ENCODE data around the gene PTK6. TPM values are rescaled to one million over a fixed set of nuclear protein-coding genes. Genes with fewer than 3 reads are reported as not detected.

Gene PTK6
- total RNA-seq, 4 donors from 2014 or later, result 90.5 to 147 (median 103) TPM

GRCh38 chr20:63499338-63499969 lies 37.7 kb downstream of the PTK6 start:
- in situ Hi-C loops (cut with MboI; ENCODE audit: low pct_ligation_motif_present in 1 of 4, low pct_unique_long_range_greater_than_20kb in 1 of 4, low sequenced_read_pairs in 3 of 4), result no loop called here
- no peak for DNase-seq
- peaks cover 0 to 19% (median 13%) of the 10 kb centered on the region in 4 donors for H3K4me1 ChIP-seq
- no peaks in the 10 kb centered on the region for H3K36me3 ChIP-seq
- 22% methylated on average over 29 of the region's 48 CpGs; no CpG with 5 or more reads in 1 of the 2 donors for WGBS, 2 donors (ENCODE audit: low coverage in 1 of 2)
- no peak overlapping the region for H3K27ac ChIP-seq
- intact Hi-C loops (cut with DNase I; ENCODE audit: low total_unique reads), result no loop called here
- H3K4me3 ChIP-seq, result peak overlapping the region in 3 of 4 donors; percentile 19 to 44 (median 29)
- no peak for TF ChIP-seq POLR2AphosphoS5 (IDR thresholded peaks at IDR 0.05)
- no peak for TF ChIP-seq POLR2A (IDR thresholded peaks at IDR 0.05)
- no peak for TF ChIP-seq EP300 (IDR thresholded peaks at IDR 0.05; ENCODE audit: low read depth)
- no peak for TF ChIP-seq CTCF (IDR thresholded peaks at IDR 0.05)
- no peaks in the 10 kb centered on the region for H3K9me3 ChIP-seq
- H3K27me3 ChIP-seq, result peaks cover 80% of the 10 kb centered on the region

DNA sequence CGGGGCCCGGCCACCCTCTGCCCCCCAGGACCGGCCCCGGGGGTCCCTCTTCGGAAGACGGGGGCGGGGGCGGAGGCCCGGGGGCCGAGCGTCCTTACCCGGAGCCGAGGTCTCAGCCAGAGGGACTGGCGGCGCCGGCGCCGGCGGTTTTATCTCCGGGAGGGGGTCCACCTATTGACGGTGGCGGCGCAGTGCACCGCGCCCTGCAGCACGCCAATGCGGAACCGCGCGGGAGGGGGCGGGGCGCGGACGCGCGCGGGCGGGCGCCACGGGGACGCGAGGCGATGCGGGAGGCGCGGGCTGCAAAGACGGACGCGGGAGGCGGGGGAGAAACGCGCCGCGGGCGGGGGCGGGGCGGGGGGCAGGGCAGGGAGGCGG lies 38.2 kb downstream of the PTK6 start, which contains the start of gene EEF1A2:
EEF1A2 (minus strand) TSS at position 124 of the 378 bp plus-strand sequence. CDS start 1,320 bp downstream, outside the sequence.
- H3K36me3 ChIP-seq, result no peaks in the 10 kb centered on the region
- H3K27me3 ChIP-seq, result peaks cover 80% of the 10 kb centered on the region
- 1% methylated on average over 19 of the region's 58 CpGs; no CpG with 5 or more reads in 1 of the 2 donors for WGBS, 2 donors (ENCODE audit: low coverage in 1 of 2)
- H3K27ac ChIP-seq, result no peak within 1 kb of the TSS
- H3K9me3 ChIP-seq, result no peaks in the 10 kb centered on the region
- TF ChIP-seq CTCF (IDR thresholded peaks at IDR 0.05), result no peak
- no peak for TF ChIP-seq EP300 (IDR thresholded peaks at IDR 0.05; ENCODE audit: low read depth)
- no peak for TF ChIP-seq POLR2A (IDR thresholded peaks at IDR 0.05)
- no peak for TF ChIP-seq POLR2AphosphoS5 (IDR thresholded peaks at IDR 0.05)
- peaks cover 0 to 19% (median 13%) of the 10 kb centered on the region in 4 donors for H3K4me1 ChIP-seq
- in situ Hi-C loops (cut with MboI; ENCODE audit: low pct_ligation_motif_present in 1 of 4, low pct_unique_long_range_greater_than_20kb in 1 of 4, low sequenced_read_pairs in 3 of 4) (no loop called here), intact Hi-C loops (cut with DNase I; ENCODE audit: low total_unique reads) (no loop called here)
- no peak for DNase-seq
- H3K4me3 ChIP-seq, result peak within 1 kb of the TSS in 3 of 4 donors; percentile 19 to 44 (median 29)

GRCh38 chr20:63497946-63498935 lies 38.9 kb downstream of the PTK6 start:
- no peak for DNase-seq
- Histone ChIP-seq H3K36me3 (no peaks in the 10 kb centered on the region), H3K9me3 (no peaks in the 10 kb centered on the region), H3K27me3 (peaks cover 73% of the 10 kb centered on the region), H3K4me1 (peaks cover 0 to 19% (median 13%) of the 10 kb centered on the region in 4 donors), H3K27ac (no peak overlapping the region), H3K4me3 (peak overlapping the region in 2 of 4 donors; percentile 29 to 44)
- no peak for TF ChIP-seq POLR2AphosphoS5 (IDR thresholded peaks at IDR 0.05)
- TF ChIP-seq POLR2A (IDR thresholded peaks at IDR 0.05), result no peak
- TF ChIP-seq CTCF (IDR thresholded peaks at IDR 0.05), result no peak
- TF ChIP-seq EP300 (IDR thresholded peaks at IDR 0.05; ENCODE audit: low read depth), result no peak
- WGBS, 2 donors (ENCODE audit: low coverage in 1 of 2), result 10% methylated on average over 34 of the region's 60 CpGs; no CpG with 5 or more reads in 1 of the 2 donors
- in situ Hi-C loops (cut with MboI; ENCODE audit: low pct_ligation_motif_present in 1 of 4, low pct_unique_long_range_greater_than_20kb in 1 of 4, low sequenced_read_pairs in 3 of 4) (no loop called here), intact Hi-C loops (cut with DNase I; ENCODE audit: low total_unique reads) (no loop called here)

Data from transverse colon (tissue), 4 donors.